ENCODE results near the gene SLC25A1.
"Not testable (repeated sequence)": the region's sequence is repeated elsewhere in the genome, so short reads cannot be mapped to it uniquely, and the experiment has no call there.

The SLC25A1 gene

DNA sequence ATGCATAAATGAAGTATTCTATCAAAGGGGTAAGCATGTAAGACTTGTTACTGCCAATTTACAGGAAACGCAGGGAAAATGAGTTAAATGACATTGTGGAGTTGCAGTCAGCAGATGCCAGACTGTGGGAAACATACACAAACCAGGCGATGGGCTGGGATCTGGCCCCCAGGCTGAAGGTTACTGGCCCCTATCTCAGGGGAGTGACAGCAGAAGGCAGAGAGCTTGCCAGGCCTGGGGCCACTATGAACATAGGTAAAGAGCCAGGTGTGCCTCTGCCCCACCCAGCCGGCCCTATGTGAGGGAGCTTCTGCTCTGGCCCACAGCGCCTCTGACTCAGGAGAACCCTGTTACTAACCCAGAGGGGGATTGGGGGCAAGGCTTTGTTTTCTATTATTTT lies 26.1 kb upstream of the SLC25A1 start:
- no peak for DNase-seq

DNA sequence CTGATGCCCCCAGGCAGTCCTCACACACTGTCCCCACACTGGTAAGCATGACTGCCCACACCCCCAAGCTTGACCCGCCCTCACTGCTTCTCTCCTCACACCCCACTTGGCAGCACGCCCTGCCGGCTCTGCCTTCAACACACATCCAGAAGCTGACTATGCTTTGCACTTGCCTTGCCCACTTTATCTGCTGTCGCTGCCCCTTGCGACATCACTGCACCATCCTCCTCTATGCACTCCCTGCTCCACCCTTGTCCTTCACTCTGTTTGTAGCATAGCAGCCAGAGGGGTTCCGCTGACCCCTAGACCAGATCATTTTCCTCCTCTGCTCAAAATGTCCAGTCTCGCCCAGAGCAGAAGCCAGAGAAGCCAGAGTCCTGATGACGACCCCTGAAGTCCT lies 25.3 kb upstream of the SLC25A1 start:
- no peak for DNase-seq

GRCh38 chr22:19202799-19203186 lies 24.3 kb upstream of the SLC25A1 start:
- not testable (repeated sequence) for DNase-seq

DNA sequence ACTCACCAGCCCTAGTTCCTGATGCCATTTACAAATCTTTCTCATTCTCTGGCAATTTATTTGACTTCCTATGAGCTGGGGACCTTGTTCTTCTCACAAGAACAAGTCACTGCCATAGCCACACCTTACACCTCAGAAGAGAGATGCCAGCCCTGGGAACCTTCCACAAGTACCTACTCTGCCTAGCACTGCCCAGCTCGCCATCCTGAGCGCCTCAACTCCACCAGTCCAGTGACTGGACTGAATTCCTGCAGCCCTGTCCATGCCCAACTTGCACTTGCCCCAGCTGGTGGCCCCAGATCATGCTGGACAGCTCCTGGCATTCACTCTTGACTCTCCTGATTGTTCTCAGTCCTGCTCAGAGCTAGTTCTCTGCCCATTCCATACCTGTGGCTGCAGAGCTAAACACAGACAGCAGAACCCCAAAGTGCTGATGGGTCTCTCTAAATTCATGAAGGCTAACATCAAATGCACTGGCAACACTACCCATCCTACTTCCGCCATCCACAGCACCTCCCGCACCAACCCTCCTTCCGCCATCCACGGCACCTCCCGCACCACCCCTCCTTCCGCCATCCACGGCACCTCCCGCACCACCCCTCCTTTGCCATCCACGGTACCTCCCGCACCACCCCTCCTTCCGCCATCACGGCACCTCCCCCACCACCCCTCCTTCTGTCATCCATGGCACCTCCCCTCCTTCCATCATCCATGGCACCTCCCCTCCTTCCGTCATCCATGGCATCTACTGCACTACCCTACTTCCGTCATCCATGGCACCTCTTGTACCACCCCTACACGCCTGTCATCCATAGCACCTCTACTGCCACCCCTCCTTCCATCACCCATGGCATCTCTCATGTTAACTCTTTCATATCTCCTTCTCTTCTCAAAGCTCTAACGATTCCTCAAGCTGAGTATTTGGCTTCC lies 23.6 kb upstream of the SLC25A1 start:
- no peak for DNase-seq

- no peak for DNase-seq
Measured at GRCh38 chr22:19201130-19201868, 22.8 kb upstream of the SLC25A1 start.

GRCh38 chr22:19199479-19199878 lies 20.9 kb upstream of the SLC25A1 start:
- no peak for DNase-seq

DNA sequence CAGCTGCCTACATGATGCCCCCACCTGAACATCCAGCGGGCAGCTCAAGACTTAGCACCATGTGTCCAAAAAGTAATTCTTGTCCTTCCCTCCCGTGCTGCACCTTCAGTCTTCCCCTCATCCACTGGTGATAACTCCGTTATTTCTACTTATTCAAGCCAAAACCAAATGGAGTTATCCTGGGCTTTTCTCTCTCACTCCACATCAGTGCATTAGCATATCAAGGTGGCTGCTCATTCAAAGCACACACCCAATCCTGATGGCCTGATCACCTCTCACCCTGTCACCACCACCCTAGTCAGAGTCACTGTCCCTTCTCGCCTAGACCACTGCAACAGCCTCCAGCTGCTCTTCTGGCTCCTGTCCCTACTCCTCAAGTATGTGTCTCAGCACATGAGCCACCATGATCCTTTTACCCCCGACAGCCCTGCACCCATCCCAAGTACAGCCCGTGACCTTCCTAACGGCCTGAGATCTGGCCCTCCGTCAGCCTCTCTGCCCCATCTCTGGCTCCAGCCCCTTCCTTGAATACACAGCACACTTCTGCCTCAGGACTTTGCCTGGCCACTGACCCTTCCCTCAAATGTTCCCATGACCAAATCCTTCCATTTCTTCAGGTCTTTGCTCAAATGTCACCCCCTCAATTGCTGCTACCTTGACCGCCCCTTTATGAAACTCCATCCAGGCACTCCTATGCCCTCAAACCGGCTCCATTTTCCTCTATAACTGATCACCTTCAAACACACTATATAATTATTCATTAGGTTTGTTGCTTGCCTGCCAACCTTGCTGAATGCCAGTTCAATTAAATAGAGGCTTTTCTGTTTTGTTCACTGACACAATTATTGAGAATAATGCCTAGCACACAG lies 19.7 kb upstream of the SLC25A1 start:
- no peak for DNase-seq

DNA sequence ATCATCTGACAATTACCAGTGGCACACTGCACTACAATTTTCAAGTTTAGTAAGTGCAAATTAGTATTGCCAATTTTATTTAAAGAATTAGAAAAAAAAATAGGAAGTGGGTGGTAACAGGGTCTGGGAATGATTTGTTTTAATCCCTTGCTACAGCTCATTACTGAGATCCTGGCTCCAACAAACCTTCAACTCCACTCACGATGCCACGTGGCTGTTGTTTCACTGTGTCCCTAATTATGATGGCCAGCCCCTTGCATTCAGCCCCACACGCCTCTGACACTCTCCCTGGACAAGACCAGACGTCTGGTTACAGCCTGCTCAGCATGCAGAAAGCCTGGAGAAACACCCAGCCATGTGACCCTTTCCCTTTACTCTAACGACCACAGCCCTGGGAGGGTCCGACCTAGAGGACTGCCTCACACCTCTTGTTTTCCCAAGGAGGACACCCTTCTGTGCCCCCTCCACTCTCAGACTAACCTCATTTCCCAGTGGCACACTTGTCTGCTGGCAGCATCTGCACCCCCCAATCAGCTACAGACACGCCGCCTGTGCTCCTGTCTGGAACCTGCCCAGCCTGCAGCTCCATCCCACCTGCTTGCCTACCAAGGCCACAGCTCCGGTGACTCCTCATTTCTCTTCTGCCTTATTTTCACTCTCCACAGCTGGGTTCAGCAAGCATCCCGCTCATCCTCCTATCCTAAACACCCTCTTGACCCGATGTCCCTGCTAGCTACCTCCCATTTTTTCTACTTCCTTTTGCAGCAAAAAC lies 18.5 kb upstream of the SLC25A1 start:
- DNase-seq = no peak

DNA sequence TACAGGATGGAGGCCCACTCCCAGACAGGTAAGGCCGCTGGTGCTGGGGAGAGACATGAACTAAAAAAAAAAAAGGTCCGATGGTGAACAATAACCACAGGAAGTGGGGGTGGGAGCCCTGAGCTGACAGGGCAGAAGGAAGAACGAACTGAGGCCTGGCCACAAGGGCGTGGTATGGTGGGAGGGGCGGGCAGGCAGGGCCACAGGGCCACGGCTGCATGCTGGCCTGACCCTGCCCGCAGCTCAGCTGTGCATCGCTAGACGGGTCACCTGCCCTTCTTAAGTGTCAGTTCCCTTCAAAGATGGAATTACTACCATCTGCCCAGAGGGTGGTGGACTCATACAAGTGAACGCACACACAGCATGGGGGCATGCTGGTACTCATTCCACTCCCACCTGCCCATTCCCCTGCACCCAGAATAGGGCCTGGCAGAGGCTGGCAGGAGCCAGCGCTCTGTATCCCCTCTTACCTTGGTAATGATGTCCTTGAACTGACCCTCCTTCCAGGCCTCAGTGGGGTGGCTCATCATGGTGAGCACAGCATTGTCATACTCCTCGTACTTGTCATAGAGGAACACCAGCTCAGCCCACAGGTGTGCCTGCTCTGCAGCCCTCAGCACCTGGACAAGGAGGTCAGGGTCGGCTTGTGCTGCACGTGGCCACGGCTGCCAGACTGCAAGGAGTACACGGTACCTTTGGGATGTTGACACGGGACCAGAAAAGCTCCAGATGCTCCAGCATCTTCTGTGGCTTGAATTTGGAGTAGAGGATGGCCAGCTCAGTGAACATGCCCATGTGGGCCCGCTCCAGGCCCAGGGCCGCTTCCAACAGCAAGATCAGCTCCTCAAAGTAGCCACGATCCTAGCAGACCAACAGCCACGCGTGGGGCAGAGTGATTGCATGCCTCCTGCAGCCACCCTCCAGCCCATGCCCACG lies 17.5 kb upstream of the SLC25A1 start:
- no peak for DNase-seq

DNA sequence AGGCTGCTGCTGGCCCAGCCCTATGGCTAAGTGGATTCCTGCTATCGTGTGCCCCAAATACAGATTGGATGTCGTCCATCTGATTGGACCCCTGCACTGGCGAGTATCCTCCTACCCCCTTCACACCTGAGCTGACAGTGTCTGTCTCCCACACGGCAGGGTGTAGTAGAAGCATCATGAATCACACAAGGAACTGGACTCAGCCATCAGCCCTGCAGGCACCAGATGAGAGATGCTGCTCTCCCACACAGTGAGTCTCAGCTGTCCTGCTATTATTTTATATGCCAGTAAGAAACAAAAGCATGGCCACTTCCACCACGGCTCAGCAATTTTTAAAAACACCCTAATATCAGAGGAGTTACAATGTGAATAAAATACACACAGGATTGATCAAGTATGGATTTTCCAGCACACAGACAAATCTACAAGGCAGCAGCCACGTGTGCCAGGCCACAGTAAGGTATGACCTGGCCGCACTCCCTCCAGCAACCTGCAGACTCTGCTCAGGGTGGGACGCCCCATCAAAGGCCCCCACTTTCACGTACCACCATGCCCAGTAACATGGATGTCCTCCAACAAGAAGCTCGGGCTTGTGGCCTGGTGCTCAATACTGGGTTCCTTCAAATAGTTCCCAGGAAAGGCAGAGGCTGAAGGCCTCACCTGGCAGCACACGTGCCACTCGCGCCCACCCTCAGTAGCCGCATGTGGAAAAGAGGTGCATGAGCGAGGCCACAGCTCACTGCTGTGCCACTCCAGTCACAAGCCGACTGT lies 16.4 kb upstream of the SLC25A1 start:
- DNase-seq = no peak

DNA sequence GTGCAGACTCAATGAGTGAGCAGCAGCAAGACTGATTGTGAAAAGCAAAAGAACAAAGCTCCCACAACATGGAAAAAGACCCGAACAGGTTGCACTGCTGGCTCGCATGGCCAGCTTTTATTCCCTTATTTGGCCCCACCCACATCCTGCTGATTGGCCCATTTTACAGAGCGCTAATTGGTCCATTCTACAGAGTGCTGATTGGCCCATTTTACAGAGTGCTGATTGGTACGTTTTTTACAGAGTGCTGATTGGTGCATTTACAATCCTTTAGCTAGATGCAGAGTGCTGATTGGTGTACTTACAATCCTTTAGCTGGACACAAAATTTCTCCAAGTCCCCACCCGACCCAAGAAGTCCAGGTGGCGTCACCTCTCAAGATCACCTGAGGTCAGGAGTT lies 15.3 kb upstream of the SLC25A1 start:
- no peak for DNase-seq

DNA sequence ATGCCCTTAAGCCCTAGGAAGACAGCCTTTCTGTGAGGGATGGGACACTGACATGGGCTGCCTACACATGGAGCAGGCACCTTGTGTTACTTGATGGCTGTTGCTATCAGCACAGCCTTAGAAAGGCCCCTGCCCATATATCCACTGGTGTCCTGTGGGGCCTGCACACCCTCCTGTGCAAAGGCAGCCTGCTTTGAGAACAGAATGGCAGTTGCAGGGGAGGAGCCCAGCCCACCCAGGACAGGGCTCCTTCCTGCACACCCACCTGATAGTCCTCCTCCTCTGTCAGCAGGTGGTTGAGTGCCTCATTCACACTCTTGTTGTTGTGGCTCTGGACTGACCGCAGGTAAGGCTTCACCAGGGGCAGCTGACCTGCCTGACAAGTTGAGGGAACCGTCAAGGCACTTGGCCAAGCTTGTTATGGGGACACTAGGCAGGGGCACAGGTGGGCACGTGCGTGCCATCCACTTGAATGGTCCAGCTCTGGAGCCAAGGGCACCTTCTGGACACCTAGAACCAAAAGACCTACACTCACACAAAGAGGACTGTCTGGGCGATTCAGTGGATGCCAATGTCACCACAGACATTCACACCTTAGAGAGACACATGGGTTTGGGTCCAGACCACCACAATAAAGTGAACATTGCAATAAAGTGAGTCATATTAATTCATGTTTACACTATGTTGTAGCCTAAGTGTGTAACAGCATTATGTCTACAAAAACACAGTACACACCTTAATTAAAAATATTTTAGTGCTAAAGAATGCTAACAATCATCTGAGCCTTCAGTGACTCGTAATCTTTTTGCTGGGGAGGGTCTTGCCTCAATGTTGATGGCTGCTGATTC lies 9.4 kb upstream of the SLC25A1 start:
- no peak for DNase-seq

GRCh38 chr22:19184276-19184997 lies 5.9 kb upstream of the SLC25A1 start:
- no peak for DNase-seq

DNA sequence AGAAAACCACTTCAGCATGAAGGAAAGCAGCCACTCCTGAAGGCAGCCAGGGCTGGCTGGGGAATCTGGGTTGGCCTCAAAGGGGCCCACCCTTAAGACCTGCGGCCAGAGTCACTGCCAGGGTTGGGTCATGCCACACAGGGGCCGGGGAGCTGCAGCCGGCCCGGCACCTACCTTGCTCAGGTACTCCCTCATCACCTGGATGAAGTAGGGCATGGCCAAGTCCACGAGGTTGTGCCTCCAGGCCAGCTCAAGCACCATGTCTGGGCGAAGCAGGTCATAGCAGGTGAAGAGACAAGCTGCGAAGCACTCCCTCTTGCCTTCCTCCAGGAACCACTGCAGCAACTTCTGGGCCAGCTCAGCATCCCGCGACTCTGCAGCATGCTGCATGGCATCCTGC lies 4.7 kb upstream of the SLC25A1 start:
- DNase-seq = no peak

GRCh38 chr22:19182472-19183157 lies 4.1 kb upstream of the SLC25A1 start:
- DNase-seq = no peak

GRCh38 chr22:19181786-19182471 lies 3.4 kb upstream of the SLC25A1 start:
- DNase-seq = no peak

GRCh38 chr22:19180740-19181410 lies 2.3 kb upstream of the SLC25A1 start:
- no peak for DNase-seq

Measured in effector CD8-positive, alpha-beta T cell (primary cell).